Vagina (tissue), 2 donors: Measurements from ENCODE around the gene LIN7A.

Source experiments
- POLR2A ChIP-seq, 2 donors: fragments of 450-650 bp; IDR thresholded peaks; one replicate each; pipeline ENCODE4 v1.6.1; 2017; ENCODE audit warnings: antibody characterized with exemption in 2 of 2, mild to moderate bottlenecking in 2 of 2, moderate library complexity in 2 of 2
- TF ChIP-seq, protein P1 (sequence below), 3 experiments: fragments of 450-650 bp in 2 of 3; fragments of 200-600 bp in 1 of 3; sonication (generic) in 1 of 3; IDR thresholded peaks; one replicate each; pipeline ENCODE4 v1.5.1; 2017 to 2019; ENCODE audit warnings: antibody characterized with exemption in 3 of 3, mild to moderate bottlenecking in 2 of 3, moderate library complexity in 2 of 3

DNA sequence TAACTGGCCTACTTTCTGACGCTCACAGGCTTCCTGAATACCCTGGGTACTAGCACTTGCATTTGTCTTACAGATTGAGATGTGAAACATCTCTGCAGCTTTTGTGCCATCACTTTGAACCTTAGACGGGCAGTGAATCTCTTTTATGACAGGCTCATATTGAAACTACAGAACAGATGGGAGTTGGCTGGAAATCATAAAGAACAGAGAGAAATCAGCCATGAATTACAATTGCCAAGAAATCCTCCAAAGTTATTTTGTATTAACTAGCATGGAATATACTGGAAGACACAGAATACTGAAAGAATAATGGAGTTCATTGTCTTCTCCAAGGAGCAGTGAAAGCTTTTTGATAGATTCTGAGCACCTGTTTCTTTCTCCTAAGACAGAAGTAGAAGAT is 188.3 kb downstream of the LIN7A start:
- TF ChIP-seq, protein P1, sequence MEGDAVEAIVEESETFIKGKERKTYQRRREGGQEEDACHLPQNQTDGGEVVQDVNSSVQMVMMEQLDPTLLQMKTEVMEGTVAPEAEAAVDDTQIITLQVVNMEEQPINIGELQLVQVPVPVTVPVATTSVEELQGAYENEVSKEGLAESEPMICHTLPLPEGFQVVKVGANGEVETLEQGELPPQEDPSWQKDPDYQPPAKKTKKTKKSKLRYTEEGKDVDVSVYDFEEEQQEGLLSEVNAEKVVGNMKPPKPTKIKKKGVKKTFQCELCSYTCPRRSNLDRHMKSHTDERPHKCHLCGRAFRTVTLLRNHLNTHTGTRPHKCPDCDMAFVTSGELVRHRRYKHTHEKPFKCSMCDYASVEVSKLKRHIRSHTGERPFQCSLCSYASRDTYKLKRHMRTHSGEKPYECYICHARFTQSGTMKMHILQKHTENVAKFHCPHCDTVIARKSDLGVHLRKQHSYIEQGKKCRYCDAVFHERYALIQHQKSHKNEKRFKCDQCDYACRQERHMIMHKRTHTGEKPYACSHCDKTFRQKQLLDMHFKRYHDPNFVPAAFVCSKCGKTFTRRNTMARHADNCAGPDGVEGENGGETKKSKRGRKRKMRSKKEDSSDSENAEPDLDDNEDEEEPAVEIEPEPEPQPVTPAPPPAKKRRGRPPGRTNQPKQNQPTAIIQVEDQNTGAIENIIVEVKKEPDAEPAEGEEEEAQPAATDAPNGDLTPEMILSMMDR (IDR thresholded peaks at IDR 0.05): no peak
- TF ChIP-seq POLR2A (IDR thresholded peaks at IDR 0.05): no peak
